Measurements from ENCODE around the gene HBG2.

DNA sequence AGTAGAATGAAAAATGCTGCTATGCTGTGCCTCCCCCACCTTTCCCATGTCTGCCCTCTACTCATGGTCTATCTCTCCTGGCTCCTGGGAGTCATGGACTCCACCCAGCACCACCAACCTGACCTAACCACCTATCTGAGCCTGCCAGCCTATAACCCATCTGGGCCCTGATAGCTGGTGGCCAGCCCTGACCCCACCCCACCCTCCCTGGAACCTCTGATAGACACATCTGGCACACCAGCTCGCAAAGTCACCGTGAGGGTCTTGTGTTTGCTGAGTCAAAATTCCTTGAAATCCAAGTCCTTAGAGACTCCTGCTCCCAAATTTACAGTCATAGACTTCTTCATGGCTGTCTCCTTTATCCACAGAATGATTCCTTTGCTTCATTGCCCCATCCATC, 30.1 kb upstream of the HBG2 start:
- TF ChIP-seq, protein P1, sequence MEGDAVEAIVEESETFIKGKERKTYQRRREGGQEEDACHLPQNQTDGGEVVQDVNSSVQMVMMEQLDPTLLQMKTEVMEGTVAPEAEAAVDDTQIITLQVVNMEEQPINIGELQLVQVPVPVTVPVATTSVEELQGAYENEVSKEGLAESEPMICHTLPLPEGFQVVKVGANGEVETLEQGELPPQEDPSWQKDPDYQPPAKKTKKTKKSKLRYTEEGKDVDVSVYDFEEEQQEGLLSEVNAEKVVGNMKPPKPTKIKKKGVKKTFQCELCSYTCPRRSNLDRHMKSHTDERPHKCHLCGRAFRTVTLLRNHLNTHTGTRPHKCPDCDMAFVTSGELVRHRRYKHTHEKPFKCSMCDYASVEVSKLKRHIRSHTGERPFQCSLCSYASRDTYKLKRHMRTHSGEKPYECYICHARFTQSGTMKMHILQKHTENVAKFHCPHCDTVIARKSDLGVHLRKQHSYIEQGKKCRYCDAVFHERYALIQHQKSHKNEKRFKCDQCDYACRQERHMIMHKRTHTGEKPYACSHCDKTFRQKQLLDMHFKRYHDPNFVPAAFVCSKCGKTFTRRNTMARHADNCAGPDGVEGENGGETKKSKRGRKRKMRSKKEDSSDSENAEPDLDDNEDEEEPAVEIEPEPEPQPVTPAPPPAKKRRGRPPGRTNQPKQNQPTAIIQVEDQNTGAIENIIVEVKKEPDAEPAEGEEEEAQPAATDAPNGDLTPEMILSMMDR (IDR thresholded peaks at IDR 0.05) = no peak
- no peak for TF ChIP-seq POLR2A (IDR thresholded peaks at IDR 0.05)
